OCI-LY7 (cell line): ENCODE results near the gene TBL1Y. TPM values are rescaled to one million over a fixed set of nuclear protein-coding genes. Genes with fewer than 3 reads are reported as not detected.
A peak's percentile ranks its signal among the peaks of the same experiment; 100 is the strongest.

ENCODE experiments used
- BruUV-seq: library from RNA; stranded (reverse); fragments of 400-500 nt; replicated peaks from 2 replicates; lab custom pipeline; 2021; lab: Mats Ljungman, UMichigan
- CTCF ChIA-PET: fragments of 300-600 bp; sonication (Branson Sonifier 250); formaldehyde crosslinking; loops from one replicate; lab custom pipeline; 2022; ENCODE audit warnings: antibody characterized with exemption; ENCODE audit not compliant: unreplicated experiment; lab: Charles Lee
- POLR2A ChIA-PET: fragments of 300-600 bp; sonication (Branson Sonifier 250); formaldehyde crosslinking; loops from one replicate; lab custom pipeline; 2022; ENCODE audit warnings: antibody characterized with exemption; lab: Charles Lee
- DNase-seq: peaks from one replicate; pipeline ENCODE4 v3.0.0-alpha.2; 2015; ENCODE audit warnings: low spot score
- H2AFZ ChIP-seq: fragments of 200-600 bp; sonication (generic), shearing (Covaris generic); 2 replicates; pipeline ENCODE4 v1.6.1; 2014; ENCODE audit warnings: mild to moderate bottlenecking, antibody characterized with exemption, low read length, moderate library complexity
- H3K27ac ChIP-seq: fragments of 200-600 bp; sonication (generic); 2 replicates; pipeline ENCODE4 v1.5.1; 2014; ENCODE audit warnings: mixed run types, low read depth, mild to moderate bottlenecking, moderate library complexity, low read length, inconsistent platforms; ENCODE audit not compliant: poor library complexity, severe bottlenecking
- H3K36me3 ChIP-seq: fragments of 200-600 bp; sonication (generic); 2 replicates; pipeline ENCODE4 v1.6.1; 2014; ENCODE audit warnings: mild to moderate bottlenecking, antibody characterized with exemption, low read length, moderate library complexity, mixed read lengths; ENCODE audit not compliant: insufficient read depth
- H3K4me1 ChIP-seq: fragments of 200-600 bp; sonication (generic); 2 replicates; pipeline ENCODE4 v1.5.1; 2014; ENCODE audit warnings: mild to moderate bottlenecking, low read length; ENCODE audit not compliant: insufficient read depth, poor library complexity, severe bottlenecking
- H3K4me2 ChIP-seq: fragments of 200-600 bp; sonication (generic); 2 replicates; pipeline ENCODE4 v1.6.1; 2014; ENCODE audit warnings: mild to moderate bottlenecking, low read length
- H3K4me3 ChIP-seq: fragments of 200-600 bp; sonication (generic); 2 replicates; pipeline ENCODE4 v1.5.1; 2014; ENCODE audit warnings: mild to moderate bottlenecking, low read depth, low read length; ENCODE audit not compliant: poor library complexity, severe bottlenecking
- H3K79me2 ChIP-seq: fragments of 200-600 bp; sonication (generic); 2 replicates; pipeline ENCODE4 v1.6.1; 2016; ENCODE audit warnings: low read depth, mild to moderate bottlenecking, low read length, moderate library complexity, mixed read lengths; ENCODE audit not compliant: insufficient read depth
- H3K9me2 ChIP-seq: fragments of 200-600 bp; sonication (generic); 2 replicates; pipeline ENCODE4 v1.6.1; 2016; ENCODE audit warnings: mild to moderate bottlenecking, low read length, mixed read lengths; ENCODE audit not compliant: insufficient read depth
- H3K9me3 ChIP-seq: fragments of 200-600 bp; sonication (generic); 2 replicates; pipeline ENCODE4 v1.6.1; 2014; ENCODE audit warnings: mild to moderate bottlenecking, mixed run types, low read length, mixed read lengths
- H4K20me1 ChIP-seq: fragments of 200-600 bp; sonication (generic); 2 replicates; pipeline ENCODE4 v1.6.1; 2014; ENCODE audit warnings: mild to moderate bottlenecking, antibody characterized with exemption, low read length, moderate library complexity, mixed read lengths; ENCODE audit not compliant: insufficient read depth
- CTCF ChIP-seq: fragments of 200-600 bp; sonication (generic); conservative IDR thresholded peaks from 2 replicates; pipeline ENCODE4 v1.5.1; 2014; ENCODE audit warnings: mild to moderate bottlenecking, antibody characterized with exemption, low read length, moderate library complexity, mixed read lengths
- EZH2phosphoT487 ChIP-seq: fragments of 200-600 bp; sonication (generic); IDR thresholded peaks from 2 replicates; pipeline ENCODE4 v1.6.1; 2018; ENCODE audit warnings: low read depth, borderline replicate concordance, mild to moderate bottlenecking, mixed run types, antibody characterized with exemption, low read length, moderate library complexity, mixed read lengths
- intact Hi-C: fragments of 100-400 bp; cut with micrococcal nuclease; formaldehyde crosslinking; loops from one replicate; pipeline ENCODE4 v1.10.0; 2022; ENCODE audit not compliant: unreplicated experiment
- total RNA-seq, 2 experiments: library from RNA; depleted of rRNA in 1 of 2; stranded (reverse); fragments of >200 nt in 1 of 2; shearing (Covaris generic) in 1 of 2; gene quantifications; 2 replicates each; pipeline ENCODE4 v1.2.3, GENCODE V29; 2014 to 2022

The TBL1Y gene
- total RNA-seq, 2 experiments from 2014 or later, result 16.3 to 20.3 TPM

GRCh38 chrY:6909118-6909521 lies 1.4 kb upstream of the TBL1Y start:
- H3K4me1 ChIP-seq, result peaks cover 30% of the 10 kb centered on the region
- no peaks in the 10 kb centered on the region for H4K20me1 ChIP-seq
- peak; percentile 88 for DNase-seq
- ChIA-PET CTCF (no interaction called here), POLR2A (interaction anchor here (0.6 to 3.7 kb wide), 9 partner anchors 10 to 128 kb away, joined by 3 to 18 read pairs (median 4); no protein-coding TSS in a partner anchor)
- TF ChIP-seq EZH2phosphoT487, result no peak
- TF ChIP-seq CTCF, result no peak
- peak overlapping the region; percentile 89 for H3K4me2 ChIP-seq
- H3K27ac ChIP-seq, result peak overlapping the region; percentile 88
- intact Hi-C loops, result no loop called here
- peak overlapping the region; percentile 90 for H3K4me3 ChIP-seq
- H3K79me2 ChIP-seq, result 0 out of 2 replicates have a peak, but pooled peaks cover 6% of the 10 kb centered on the region
- H3K9me2 ChIP-seq, result no peaks in the 10 kb centered on the region
- H2AFZ ChIP-seq, result peak overlapping the region; percentile 91
- no TSS peak for BruUV-seq
- peaks cover 9% of the 10 kb centered on the region; the same call in 1 of the 2 replicates for H3K36me3 ChIP-seq
- no peaks in the 10 kb centered on the region for H3K9me3 ChIP-seq

- peak overlapping the region; percentile 90 for H3K4me3 ChIP-seq
- peaks cover 30% of the 10 kb centered on the region for H3K4me1 ChIP-seq
- no peak for TF ChIP-seq CTCF
- H3K9me3 ChIP-seq, result no peaks in the 10 kb centered on the region
- peak overlapping the region; percentile 91; the same call in 1 of the 2 replicates for H2AFZ ChIP-seq
- CTCF ChIA-PET, result interaction anchor here (0.6 kb wide), 1 partner anchor 362 kb away, joined by 4 read pairs; no protein-coding TSS in a partner anchor
- no peaks in the 10 kb centered on the region for H4K20me1 ChIP-seq
- DNase-seq, result peak; percentile 71
- peak overlapping the region; percentile 89 for H3K4me2 ChIP-seq
- intact Hi-C loops, result loop anchor here (1.0 kb wide), 1 partner anchor 19 kb away; no protein-coding TSS in a partner anchor
- POLR2A ChIA-PET, result interaction anchor here (0.6 to 3.7 kb wide), 10 partner anchors 9 to 1600 kb away, joined by 3 to 18 read pairs (median 4); no protein-coding TSS in a partner anchor
- H3K27ac ChIP-seq, result peak overlapping the region; percentile 88
- TSS peak; percentile 97 for BruUV-seq
- H3K79me2 ChIP-seq, result 0 out of 2 replicates have a peak, but pooled peaks cover 6% of the 10 kb centered on the region
- H3K9me2 ChIP-seq, result no peaks in the 10 kb centered on the region
- peaks cover 13% of the 10 kb centered on the region; the same call in 1 of the 2 replicates for H3K36me3 ChIP-seq
Observed at GRCh38 chrY:6909856-6910255, 641 bp upstream of the TBL1Y start.

GRCh38 chrY:6911253-6911881 lies 870 bp downstream of the TBL1Y start, which contains the start of gene AMELY:
AMELY (minus strand) TSS chrY:6911752; CDS start chrY:6872608, 39,144 bp downstream.
- Histone ChIP-seq H3K79me2 (0 out of 2 replicates have a peak, but pooled peaks cover 6% of the 10 kb centered on the region), H3K9me2 (no peaks in the 10 kb centered on the region), H3K4me3 (peak within 1 kb of the TSS; percentile 90), H2AFZ (peak within 1 kb of the TSS; percentile 46; the same call in 1 of the 2 replicates), H3K4me2 (peak within 1 kb of the TSS; percentile 89), H3K36me3 (peaks cover 27% of the 10 kb centered on the region), H3K9me3 (no peaks in the 10 kb centered on the region), H3K27ac (peak within 1 kb of the TSS; percentile 88), H3K4me1 (peaks cover 30% of the 10 kb centered on the region), H4K20me1 (no peaks in the 10 kb centered on the region)
- no peak for TF ChIP-seq EZH2phosphoT487
- no peak for TF ChIP-seq CTCF
- no TSS peak for BruUV-seq
- ChIA-PET CTCF (no interaction called here), POLR2A (interaction anchor here (1.4 kb wide), 1 partner anchor 64 kb away, joined by 5 read pairs; no protein-coding TSS in a partner anchor)
- intact Hi-C loops, result no loop called here
- peak; percentile 27 for DNase-seq
